Activated CD4-positive, alpha-beta T cell treated with anti-CD3 and anti-CD28 coated beads, Interleukin-2, amount 50 U/mL, for 48 hours (primary cell): ENCODE measurements around the gene EPHB2.

ENCODE experiments used
- DNase-seq, 2 experiments: peaks; one replicate each; pipeline ENCODE4 v3.0.0-alpha.2; 2020

Gene EPHB2

DNA sequence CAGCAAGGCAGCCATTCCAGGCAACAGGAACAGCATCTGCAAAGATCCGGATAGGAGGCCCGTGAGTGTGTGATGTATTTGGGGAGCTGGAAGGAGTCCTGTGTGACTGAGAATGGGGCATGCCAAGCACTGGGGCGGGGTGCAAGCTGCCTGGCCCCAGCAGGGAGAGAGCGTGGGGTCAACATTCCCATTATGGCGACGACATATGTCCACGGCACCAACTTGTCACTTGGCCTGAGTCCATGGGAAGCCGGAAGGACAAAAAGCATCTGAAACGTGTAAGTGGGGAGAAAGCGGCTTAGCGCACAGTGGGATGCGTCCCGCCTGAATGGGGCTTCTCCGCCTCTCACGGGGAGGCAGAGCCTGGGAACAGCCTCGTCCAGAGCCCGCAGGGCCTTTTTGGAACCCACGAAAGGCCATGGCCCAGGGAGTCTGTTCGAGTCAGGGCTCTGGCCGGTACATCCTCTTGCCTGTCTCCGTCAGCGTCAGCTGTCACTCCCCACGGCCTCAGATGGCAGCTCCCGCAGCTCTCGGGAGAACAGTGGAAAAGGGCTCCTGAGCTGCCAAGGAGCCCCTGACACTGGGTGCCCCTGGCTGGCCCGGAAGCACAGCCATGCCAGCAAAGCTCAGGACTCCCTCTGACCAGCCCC is 12.4 kb downstream of the EPHB2 start:
- DNase-seq: no peak

DNA sequence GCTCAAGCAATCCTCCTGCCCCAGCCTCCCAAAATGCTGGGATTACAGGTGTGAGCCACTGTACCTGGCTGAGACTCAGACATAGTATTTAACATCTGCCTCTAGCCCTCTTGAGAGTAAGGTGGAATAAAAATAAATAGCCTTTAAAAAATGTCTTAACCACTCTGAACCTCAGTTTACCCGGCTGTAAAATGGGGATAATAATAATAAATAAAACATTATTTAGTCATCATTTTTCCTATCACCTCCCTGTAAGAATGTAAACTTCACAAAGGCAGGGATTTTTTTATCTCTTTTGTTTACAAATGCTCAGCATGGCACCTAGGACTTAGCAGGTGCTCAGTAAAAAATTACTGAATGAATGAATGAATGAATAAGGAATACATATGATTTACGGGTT is 17.2 kb downstream of the EPHB2 start:
- no peak for DNase-seq

- DNase-seq: no peak
These were observed 18.2 kb downstream of the EPHB2 start for GRCh38 chr1:22728751-22729399.

- no peak for DNase-seq
These were observed 18.7 kb downstream of the EPHB2 start for GRCh38 chr1:22729400-22729773.

DNA sequence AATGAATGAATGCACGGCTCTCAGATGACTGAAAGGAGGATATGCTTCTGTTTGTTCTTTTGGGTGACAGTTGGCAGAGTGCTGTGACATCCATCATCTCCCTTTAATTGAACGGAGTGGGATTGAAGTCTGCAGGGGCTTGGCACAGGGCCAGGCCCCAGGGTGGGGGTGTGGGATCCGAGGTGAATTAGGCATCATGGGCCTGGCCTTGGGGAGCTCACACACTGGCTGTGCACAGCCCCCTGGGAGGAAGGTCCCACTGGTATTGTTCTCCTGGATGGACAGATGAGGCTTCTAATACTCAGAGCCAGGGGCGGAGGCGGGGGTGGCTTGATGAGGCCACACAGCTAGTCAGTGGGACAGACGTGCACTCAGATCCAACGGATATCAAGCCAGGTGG is 19.3 kb downstream of the EPHB2 start:
- no peak for DNase-seq

DNA sequence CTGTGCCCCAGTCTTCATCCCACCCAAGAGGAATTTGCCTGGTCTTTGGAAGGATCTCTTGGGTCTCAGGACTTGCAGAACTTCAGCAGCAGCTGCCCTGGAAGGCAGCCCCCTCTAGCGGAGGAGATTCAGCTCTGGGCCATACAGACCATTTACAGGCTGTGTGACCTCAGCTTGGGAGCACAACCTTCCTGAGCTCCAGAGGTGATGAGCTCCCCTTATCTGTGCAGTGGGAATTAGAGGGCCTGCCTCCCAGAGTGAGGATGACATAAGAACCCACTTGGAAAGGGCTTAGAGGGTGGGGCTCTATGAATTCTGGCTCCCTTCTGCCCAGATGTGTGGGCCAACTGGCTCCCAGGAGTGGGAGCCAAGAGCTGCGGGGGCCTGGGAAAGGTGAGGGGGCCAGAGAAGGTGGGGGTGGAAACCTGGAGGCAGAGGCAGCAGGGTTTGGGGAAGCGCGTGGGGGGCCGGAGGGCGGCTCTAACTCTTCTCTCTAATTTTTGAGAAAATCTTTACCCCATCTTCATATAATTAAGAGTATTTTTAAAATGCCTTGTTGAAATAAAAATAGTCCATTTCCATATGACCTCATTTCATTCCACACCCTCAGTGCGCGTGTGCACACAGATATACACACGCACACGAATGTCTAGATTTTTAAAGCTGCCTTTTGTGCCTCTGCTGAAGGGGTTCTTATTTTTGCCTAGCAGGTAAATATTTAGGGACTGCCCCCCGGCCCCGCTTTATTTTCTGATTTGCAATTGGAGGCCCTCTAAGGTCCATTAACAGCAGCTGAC is 21.5 kb downstream of the EPHB2 start:
- DNase-seq: no peak

DNA sequence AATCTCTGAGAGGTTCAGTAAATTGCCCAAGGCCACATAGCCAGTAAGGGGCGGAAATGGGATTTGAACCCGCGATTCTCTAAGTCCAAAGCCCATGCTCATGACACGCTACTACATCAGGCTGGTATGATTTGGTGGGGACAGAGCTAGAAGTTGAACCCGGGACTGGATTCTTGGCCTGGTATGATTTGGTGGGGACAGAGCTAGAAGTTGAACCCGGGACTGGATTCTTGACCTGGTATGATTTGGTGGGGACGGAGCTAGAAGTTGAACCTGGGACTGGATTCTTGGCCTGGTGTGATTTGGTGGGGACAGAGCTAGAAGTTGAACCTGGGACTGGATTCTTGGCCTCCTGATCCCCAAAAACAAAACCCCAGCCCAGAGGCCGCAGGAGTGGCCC is 23.0 kb downstream of the EPHB2 start:
- no peak for DNase-seq

- DNase-seq: no peak
These were observed 26.0 kb downstream of the EPHB2 start for GRCh38 chr1:22736501-22737080.

GRCh38 chr1:22737374-22738068 is 26.9 kb downstream of the EPHB2 start:
- no peak for DNase-seq

DNA sequence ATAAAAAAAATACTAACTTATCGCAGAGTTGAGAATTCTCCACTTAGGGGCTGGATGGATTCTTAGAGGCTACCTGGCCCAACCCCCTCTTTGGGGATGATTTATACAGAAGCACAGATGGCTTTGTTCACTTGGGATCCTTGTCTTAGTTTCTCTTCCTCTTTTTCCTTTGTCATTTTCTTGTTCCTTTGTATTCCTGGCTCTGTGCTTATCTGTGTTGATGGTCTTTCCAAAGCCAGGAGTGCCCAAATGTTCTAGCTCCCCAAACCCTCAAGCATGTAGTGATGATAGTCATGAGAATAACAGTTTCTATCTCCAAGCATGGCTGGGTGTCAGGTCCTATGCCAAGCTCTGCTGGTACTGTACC is 27.4 kb downstream of the EPHB2 start:
- DNase-seq: no peak

DNA sequence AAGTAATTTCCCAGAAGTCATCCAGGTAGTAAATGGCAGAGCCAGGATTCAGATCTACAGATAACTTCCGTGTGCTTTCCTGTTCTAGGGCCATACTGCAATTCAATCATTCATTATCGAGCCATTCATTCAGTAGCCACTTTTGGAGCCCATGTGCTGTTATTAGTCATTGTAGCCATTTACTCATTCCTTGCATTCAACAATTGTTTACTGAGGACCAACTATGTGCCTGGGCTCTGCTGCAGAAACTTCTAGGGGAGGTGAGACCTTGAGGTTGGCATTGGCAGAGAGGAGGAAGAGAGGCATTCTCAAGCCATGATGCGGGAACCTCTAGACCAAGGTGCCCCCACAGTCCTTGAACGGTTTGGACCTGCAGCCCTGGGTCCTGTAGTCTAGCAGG is 27.9 kb downstream of the EPHB2 start:
- DNase-seq: no peak

DNA sequence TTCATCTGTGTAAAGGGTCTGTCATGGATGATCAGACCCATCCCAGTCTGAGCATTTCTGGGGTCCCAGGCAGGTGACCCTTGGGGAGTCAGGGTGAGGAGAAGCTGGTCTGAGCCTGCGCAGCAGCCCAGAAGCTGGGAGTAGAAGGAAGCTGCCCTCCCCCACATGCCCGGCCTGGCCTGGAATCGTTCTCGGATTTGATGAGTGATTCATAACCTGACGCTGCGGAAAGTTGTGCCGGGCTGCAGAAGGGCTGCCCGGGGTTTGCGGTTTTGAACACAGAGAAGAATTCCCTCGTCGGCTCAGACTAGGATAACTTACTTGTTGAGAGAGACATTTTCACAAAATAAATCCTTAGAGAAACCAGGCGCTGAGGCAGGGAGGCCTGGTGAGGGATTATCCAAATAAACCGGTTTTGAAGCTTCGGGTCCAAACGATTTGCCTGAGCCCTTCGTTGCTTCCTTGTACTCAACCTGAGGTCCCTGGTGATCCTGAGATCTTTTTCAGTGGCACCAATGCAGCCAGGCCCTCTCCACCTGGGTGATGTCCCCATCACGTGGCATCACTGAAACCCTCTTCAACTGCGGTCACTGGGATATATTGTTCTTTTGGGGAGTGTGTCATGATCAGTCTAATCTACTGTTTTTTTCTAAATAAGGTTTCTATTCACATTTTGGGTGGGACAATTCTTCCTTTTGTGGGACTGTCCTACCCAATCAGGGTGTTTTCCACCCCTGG is 29.2 kb downstream of the EPHB2 start:
- no peak for DNase-seq

DNA sequence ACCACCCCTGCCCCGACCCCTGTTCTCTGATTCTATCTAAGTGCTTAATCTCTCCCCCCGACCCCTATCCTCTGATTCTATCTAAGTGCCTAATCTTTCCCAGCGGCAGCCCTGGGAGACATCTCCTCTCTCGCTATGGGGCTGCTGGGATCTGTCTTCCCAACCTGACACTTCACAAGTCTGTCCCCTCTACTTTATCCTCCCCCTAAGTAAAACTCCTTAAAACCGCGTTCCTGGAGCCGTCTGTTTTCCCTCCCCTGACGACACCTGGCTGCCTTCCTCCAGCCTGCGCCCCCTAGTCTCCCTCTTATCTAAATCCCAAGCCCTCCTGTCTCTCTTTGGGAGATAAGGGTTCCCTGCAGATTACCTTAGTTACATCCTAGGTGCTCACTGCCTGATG is 30.5 kb downstream of the EPHB2 start:
- DNase-seq: no peak

GRCh38 chr1:22745669-22746585 is 35.3 kb downstream of the EPHB2 start:
- no peak for DNase-seq

DNA sequence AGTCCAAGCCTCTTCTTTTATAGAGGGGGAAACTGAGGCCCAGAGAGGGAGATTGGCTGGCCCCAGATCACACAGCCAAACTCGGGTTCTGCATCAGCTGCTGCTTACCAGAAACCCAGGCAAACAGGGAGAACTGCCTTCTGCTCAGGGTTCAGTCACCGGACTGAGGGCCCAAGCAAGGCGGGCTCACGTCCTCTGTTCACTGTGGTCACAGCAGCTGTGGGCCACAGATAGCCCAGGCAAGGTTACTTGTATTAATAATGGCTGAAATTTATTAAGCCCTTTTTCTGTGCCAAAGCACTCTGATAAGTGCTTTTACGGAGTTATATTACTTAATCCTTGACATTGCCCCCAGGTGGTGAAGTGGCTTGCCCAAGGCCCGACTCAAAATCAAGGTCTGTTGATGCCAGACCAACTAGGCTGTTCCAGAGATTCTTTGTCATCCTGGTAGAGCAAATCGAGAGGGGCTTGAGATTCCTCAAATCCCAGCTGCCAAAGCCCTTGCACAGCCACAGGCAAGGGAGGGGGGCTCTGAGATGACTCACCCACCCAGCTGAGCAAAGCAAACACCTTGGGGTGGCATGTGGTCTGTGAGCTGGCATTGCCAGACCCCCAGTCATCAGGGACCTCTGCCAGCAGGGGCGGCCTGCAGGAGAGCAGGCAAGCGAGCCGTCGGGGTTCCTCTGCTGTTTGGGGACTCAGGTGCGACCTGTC is 36.5 kb downstream of the EPHB2 start:
- no peak for DNase-seq

- DNase-seq: no peak
These were observed 37.1 kb downstream of the EPHB2 start for GRCh38 chr1:22747735-22748073.

- DNase-seq: no peak
These were observed 38.9 kb downstream of the EPHB2 start for GRCh38 chr1:22749503-22749902.

- peak in 1 of 2 experiments; percentile 6 for DNase-seq
These were observed 39.5 kb downstream of the EPHB2 start for GRCh38 chr1:22749919-22750684.

GRCh38 chr1:22750685-22751051 is 40.0 kb downstream of the EPHB2 start:
- no peak for DNase-seq

GRCh38 chr1:22751124-22751531 is 40.5 kb downstream of the EPHB2 start:
- no peak for DNase-seq
